Transverse colon (tissue), 4 donors: ENCODE data around the gene SMIM10L2A. TPM values are rescaled to one million over a fixed set of nuclear protein-coding genes. Genes with fewer than 3 reads are reported as not detected.

Experiments used
- DNase-seq: peaks from one replicate; pipeline ENCODE4 v3.0.0-alpha.2; 2019
- H3K27ac ChIP-seq, 4 donors: fragments of 200-600 bp; sonication (generic); 2 replicates each; pipeline ENCODE4 v1.5.1; 2016 to 2018; ENCODE audit warnings: inconsistent platforms in 4 of 4
- H3K27me3 ChIP-seq: fragments of 200-600 bp; sonication (generic); 2 replicates; pipeline ENCODE4 v1.5.1; 2017; ENCODE audit warnings: inconsistent platforms
- H3K36me3 ChIP-seq, 4 donors: fragments of 200-600 bp; sonication (generic); 2 replicates each; pipeline ENCODE4 v1.5.1; 2017 to 2019; ENCODE audit warnings: inconsistent platforms in 4 of 4
- H3K4me1 ChIP-seq, 4 donors: fragments of 200-600 bp; sonication (generic); 2 replicates each; pipeline ENCODE4 v1.5.1; 2017 to 2020; ENCODE audit warnings: inconsistent platforms in 4 of 4
- H3K4me3 ChIP-seq, 4 donors: fragments of 200-600 bp; sonication (generic); 1 replicate in 1 of 4; 2 replicates in 3 of 4; pipeline versions ENCODE4 v1.5.1 to v1.6.1; 2017 to 2019; ENCODE audit warnings: inconsistent platforms in 4 of 4
- H3K9me3 ChIP-seq, 2 donors: fragments of 200-600 bp; sonication (generic); 2 replicates each; pipeline ENCODE4 v1.5.1; 2017 to 2019; ENCODE audit warnings: inconsistent platforms in 2 of 2
- CTCF ChIP-seq, 5 experiments: fragments of 200-600 bp in 3 of 5; fragments of 450-650 bp in 2 of 5; sonication (generic) in 3 of 5; IDR thresholded peaks; 1 replicate in 2 of 5; 2 replicates in 3 of 5; pipeline ENCODE4 v1.5.1; 2016 to 2017; ENCODE audit warnings: antibody characterized with exemption in 5 of 5, inconsistent platforms in 3 of 5, mild to moderate bottlenecking in 2 of 5, moderate library complexity in 1 of 5
- EP300 ChIP-seq: sonication (generic); formaldehyde crosslinking; IDR thresholded peaks from one replicate; pipeline ENCODE4 v1.6.1; 2017; ENCODE audit warnings: antibody characterized with exemption, low read depth
- POLR2A ChIP-seq: fragments of 450-650 bp; IDR thresholded peaks from one replicate; pipeline ENCODE4 v1.6.1; 2016; ENCODE audit warnings: antibody characterized with exemption, mild to moderate bottlenecking, moderate library complexity
- POLR2AphosphoS5 ChIP-seq, 3 donors: sonication (generic); formaldehyde crosslinking; IDR thresholded peaks; one replicate each; pipeline ENCODE4 v1.6.1; 2016; ENCODE audit warnings: antibody characterized with exemption in 3 of 3
- WGBS, 2 donors: methylation state at CpG; one replicate each; pipeline ENCODE4 v1.1.5; 2018; ENCODE audit warnings: low coverage in 1 of 2; 5-methylcytosine and 5-hydroxymethylcytosine counted together
- in situ Hi-C, 4 donors: fragments of 200-750 bp; cut with MboI; loops; one replicate each; pipeline versions ENCODE4 v1.15.0 to v1.15.1; 2017; ENCODE audit warnings: low sequenced_read_pairs in 3 of 4, low pct_ligation_motif_present in 1 of 4, low pct_unique_long_range_greater_than_20kb in 1 of 4
- intact Hi-C: fragments of 100-400 bp; cut with DNase I; formaldehyde crosslinking; loops from one replicate; pipeline ENCODE4 v1.15.1; 2023; ENCODE audit warnings: low total_unique reads
- total RNA-seq, 4 donors: library from RNA; depleted of rRNA; stranded (reverse); fragments of >200 nt; gene quantifications; one replicate each; pipeline ENCODE4 v1.1.0, GENCODE V29; 2016

SMIM10L2A gene
- total RNA-seq, 4 donors from 2014 or later = 0.32 to 0.41 TPM; not detected in 2

DNA sequence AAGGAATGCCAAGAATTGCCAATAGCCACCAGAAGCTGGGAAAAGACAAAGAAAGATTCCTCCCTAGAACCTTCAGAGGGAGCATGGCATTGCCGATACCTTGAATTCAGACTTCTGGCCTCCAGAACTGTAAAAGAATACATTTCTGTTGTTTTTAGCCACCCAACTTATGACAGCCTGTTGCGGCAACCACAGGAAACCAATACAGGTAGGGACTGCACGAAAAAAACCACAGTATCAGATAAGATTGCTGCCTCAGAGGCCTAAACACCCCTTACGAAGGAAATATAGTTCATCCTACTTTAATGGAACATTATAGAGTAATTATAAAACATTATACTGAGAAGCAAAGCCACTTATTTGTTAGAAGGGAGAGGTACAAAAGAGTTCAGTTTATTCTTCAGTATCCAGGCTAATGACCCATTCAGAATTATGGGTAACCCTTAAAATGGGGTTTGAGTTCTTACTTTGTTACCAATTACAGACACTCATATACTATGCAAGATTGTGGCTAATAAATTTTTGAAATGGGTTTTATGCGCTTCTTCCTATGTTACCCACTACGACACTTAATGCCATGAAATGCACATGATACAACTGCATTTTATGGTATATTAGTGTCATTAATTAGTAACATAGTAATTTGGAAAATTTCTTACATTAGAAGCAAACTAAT is 37.4 kb upstream of the SMIM10L2A start:
- WGBS, 2 donors = 73 to 82% methylated on average over 5 to 6 of the region's 6 CpGs
- in situ Hi-C loops = no loop called here
- DNase-seq = no peak

DNA sequence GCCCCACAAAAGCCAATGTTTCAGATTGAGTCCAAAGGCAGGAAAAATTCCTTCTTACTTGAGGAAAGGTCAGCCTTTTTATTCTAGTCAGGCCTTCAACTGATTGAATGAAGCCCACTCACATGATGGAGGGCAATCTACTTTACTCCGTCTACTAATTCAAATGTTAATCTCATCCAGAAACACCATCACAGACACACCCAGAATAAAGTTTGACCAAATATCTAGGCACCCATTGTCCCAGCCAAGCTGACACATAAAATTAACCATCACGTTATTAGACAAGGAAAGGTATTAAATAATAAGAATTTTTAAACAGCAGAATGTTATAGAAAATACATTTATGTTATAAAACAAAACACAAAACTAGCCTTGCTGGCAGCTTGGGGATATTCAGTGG is 32.9 kb upstream of the SMIM10L2A start:
- Histone ChIP-seq H3K4me3 (no peak overlapping the region), H3K27ac (no peak overlapping the region), H3K4me1 (no peaks in the 10 kb centered on the region), H3K27me3 (no peaks in the 10 kb centered on the region), H3K9me3 (no peaks in the 10 kb centered on the region), H3K36me3 (no peaks in the 10 kb centered on the region)
- in situ Hi-C loops = no loop called here
- TF ChIP-seq CTCF (IDR thresholded peaks at IDR 0.05) = no peak
- TF ChIP-seq EP300 = no peak
- TF ChIP-seq POLR2AphosphoS5 (IDR thresholded peaks at IDR 0.05) = no peak
- TF ChIP-seq POLR2A = no peak
- 72% methylated on average over 2 of the region's 2 CpGs; no CpG with 5 or more reads in 1 of the 2 donors for WGBS, 2 donors
- DNase-seq = no peak
- intact Hi-C loops = no loop called here

More for the DNA sequence above, 37.4 kb upstream of the SMIM10L2A start:
- no peak overlapping the region for H3K27ac ChIP-seq
- H3K9me3 ChIP-seq = no peaks in the 10 kb centered on the region
- TF ChIP-seq CTCF (IDR thresholded peaks at IDR 0.05) (no peak), POLR2A (no peak), EP300 (no peak), POLR2AphosphoS5 (IDR thresholded peaks at IDR 0.05) (no peak)
- H3K4me3 ChIP-seq = no peak overlapping the region
- H3K27me3 ChIP-seq = no peaks in the 10 kb centered on the region
- intact Hi-C loops = no loop called here
- no peaks in the 10 kb centered on the region for H3K4me1 ChIP-seq
- no peaks in the 10 kb centered on the region for H3K36me3 ChIP-seq

DNA sequence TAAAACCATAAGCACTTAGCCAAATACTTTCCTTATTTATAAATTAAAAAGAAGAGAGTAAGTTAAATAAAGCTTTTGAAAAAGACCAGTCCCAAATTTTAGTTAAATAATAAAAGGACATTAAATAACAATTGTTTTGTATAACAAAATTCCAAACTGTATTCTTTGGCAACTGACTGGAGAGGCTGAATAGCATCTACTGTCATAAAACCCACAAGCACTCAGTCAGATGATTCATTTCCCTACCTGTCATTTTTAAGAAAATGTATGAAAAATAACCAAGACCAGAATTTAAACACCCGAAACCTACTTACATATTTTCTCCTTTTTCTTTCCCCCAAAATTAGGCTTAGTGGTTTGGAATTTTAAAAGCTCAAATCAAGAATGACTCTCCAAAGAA is 32.5 kb upstream of the SMIM10L2A start:
- H3K36me3 ChIP-seq = no peaks in the 10 kb centered on the region
- H3K27me3 ChIP-seq = no peaks in the 10 kb centered on the region
- no peak overlapping the region for H3K4me3 ChIP-seq
- intact Hi-C loops = no loop called here
- no peak overlapping the region for H3K27ac ChIP-seq
- H3K4me1 ChIP-seq = no peaks in the 10 kb centered on the region
- WGBS, 2 donors = 60 to 83% methylated on average over 1 of the region's 1 CpG
- in situ Hi-C loops = no loop called here
- no peaks in the 10 kb centered on the region for H3K9me3 ChIP-seq
- TF ChIP-seq POLR2AphosphoS5 (IDR thresholded peaks at IDR 0.05) (no peak), POLR2A (no peak), EP300 (no peak), CTCF (IDR thresholded peaks at IDR 0.05) (no peak)
- no peak for DNase-seq

DNA sequence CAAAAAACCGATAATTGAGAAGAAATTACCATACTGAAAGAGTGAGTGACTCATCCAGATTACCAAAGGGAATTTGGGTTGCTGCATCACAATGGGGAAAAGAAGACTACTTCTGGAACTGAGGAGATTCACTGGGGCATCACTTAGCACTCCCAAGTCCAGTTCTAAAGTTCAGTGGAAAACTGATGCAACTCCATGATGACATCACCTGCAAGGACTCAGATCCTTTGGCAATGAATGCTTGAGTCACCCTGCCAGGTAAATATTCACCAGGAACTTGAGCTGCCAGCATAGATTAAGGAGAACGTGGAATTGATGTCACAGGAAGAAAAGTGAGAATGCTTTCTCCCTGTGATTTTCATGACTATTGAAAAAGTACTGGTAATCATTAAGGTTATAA is 32.0 kb upstream of the SMIM10L2A start:
- Histone ChIP-seq H3K9me3 (no peaks in the 10 kb centered on the region), H3K27me3 (no peaks in the 10 kb centered on the region), H3K4me3 (no peak overlapping the region), H3K27ac (no peak overlapping the region), H3K4me1 (no peaks in the 10 kb centered on the region), H3K36me3 (no peaks in the 10 kb centered on the region)
- in situ Hi-C loops (no loop called here), intact Hi-C loops (no loop called here)
- DNase-seq = no peak
- 38% methylated on average over 2 of the region's 2 CpGs; no CpG with 5 or more reads in 1 of the 2 donors for WGBS, 2 donors
- TF ChIP-seq CTCF (IDR thresholded peaks at IDR 0.05) (no peak), POLR2AphosphoS5 (IDR thresholded peaks at IDR 0.05) (no peak), POLR2A (no peak), EP300 (no peak)
